Activated T-cell treated with anti-CD3 and anti-CD28 coated beads, Interleukin-2, amount 50 U/mL, for 4 hours (primary cell): ENCODE data around the gene HYAL3. TPM values are rescaled to one million over a fixed set of nuclear protein-coding genes. Genes with fewer than 3 reads are reported as not detected.
"Not testable (repeated sequence)": the region's sequence is repeated elsewhere in the genome, so short reads cannot be mapped to it uniquely, and the experiment has no call there.

Experiments used
- ATAC-seq, 2 donors: fragments of 200-7000 bp; cut with Tn5 transposase; one replicate each; pipeline ENCODE4 v1.10.0; 2021
- DNase-seq: peaks from one replicate; pipeline ENCODE4 v3.0.0-alpha.2; 2020
- H3K27me3 Mint-ChIP-seq: one replicate; pipeline ENCODE4 v1.8.0; 2021; ENCODE audit warnings: low read depth, mixed read lengths
- H3K36me3 Mint-ChIP-seq: one replicate; pipeline ENCODE4 v1.8.0; 2022; ENCODE audit warnings: mixed read lengths; ENCODE audit not compliant: insufficient read depth
- H3K4me1 Mint-ChIP-seq: one replicate; pipeline ENCODE4 v1.8.0; 2021; ENCODE audit warnings: low read depth, mixed read lengths
- H3K4me3 Mint-ChIP-seq: one replicate; pipeline ENCODE4 v1.8.0; 2021; ENCODE audit warnings: mild to moderate bottlenecking, moderate library complexity, mixed read lengths
- H3K9me3 Mint-ChIP-seq: one replicate; pipeline ENCODE4 v1.8.0; 2021; ENCODE audit warnings: mixed read lengths
- total RNA-seq, 3 donors: library from RNA; stranded (reverse); gene quantifications; one replicate each; pipeline ENCODE4 v1.2.1, GENCODE V29; 2021

Gene HYAL3
- total RNA-seq, 3 donors from 2014 or later: 4.9 to 10.3 (median 7.2) TPM

DNA sequence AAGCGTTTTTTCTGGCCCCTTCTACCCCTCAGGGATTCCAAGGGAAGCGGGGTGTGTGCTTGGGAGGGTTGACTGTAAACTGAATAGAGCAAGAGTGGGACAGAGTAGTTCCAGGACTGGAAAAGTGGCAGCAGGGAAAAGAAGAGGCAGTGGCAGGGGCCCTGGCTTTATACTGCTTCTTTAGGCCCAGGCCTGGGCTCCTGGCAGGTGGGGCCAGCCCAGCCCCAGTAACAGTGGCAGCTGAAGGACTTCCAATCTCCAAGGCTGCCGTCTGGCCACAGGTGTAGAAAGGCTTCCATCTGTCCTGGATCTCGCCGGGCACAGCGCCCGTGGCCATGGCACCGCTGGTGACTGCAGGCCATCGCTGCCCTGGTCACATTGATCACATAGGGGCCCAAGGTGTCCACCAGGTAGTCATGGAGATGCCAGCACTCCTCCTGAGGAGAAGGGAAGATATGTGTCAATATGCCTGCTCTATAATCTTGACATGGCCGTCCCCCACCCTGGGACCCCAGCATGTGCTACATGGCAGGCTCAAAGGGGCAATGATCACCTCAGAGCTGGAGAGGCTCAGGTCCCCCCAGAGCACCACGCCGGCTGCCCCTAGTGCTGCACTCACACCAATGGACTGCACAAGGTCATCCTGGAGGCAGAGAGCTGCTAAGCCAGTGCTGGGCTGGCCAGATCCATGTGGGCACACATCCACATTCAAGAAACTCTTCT, 6.0 kb downstream of the HYAL3 start:
- Mint-ChIP-seq H3K4me3 (peak overlapping the region; percentile 88), H3K36me3 (peaks cover 18% of the 10 kb centered on the region)

DNA sequence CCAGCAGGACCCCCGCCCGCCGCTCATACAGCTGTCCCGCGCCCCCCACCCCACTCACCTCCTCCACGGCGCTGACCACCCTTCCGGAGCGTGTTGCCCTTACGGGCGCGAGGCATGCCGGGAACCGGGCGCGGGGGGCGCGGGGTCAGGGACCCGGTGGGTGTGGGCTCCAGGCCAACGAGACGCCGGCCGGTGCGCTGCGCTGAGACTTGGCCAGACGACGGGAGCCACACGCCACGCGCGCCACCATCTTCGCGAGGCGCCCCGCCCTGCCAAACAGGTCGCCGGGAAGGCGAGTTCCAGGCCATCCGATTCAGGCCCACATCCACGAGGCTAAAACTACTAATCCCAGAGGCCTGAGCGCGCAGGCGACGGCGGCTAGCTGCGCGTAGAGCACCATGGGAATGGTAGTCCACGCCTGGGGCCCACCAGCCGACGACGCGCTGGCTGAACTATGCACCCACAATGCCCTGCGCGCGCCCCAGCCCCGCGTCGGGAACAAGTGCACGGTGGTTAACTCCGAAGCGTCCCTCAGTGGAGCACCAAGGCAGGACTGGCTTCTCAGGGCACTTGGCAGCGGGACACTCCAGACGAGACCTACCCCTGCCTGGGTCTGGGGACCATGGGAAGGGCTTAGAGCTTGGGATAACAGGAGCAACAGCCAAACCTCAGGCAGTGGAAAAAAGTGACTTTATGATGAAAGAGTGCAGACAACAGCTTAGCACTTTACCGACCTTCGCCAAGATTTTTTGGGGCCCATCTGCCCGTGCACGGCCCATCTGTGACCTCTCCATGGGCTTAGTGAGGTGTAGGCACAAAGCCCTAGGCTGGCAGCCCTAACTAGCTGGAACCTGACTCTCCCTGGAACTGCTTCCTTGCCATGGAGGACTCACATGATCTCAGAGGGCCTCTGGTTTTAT, 6.8 kb downstream of the HYAL3 start, which contains the start of gene IFRD2:
IFRD2 (minus strand) TSS at position 271 of the 920 bp plus-strand sequence; CDS start at position 116, 155 bp downstream.
- no peaks in the 10 kb centered on the region for H3K27me3 Mint-ChIP-seq
- H3K36me3 Mint-ChIP-seq: peaks cover 22% of the 10 kb centered on the region
- peak within 1 kb of the TSS; percentile 88 for H3K4me3 Mint-ChIP-seq

More for the DNA sequence above, 6.0 kb downstream of the HYAL3 start:
- Mint-ChIP-seq H3K27me3 (no peaks in the 10 kb centered on the region), H3K9me3 (no peaks in the 10 kb centered on the region), H3K4me1 (peaks cover 21% of the 10 kb centered on the region)
- DNase-seq: no peak
- ATAC-seq: no peak

DNA sequence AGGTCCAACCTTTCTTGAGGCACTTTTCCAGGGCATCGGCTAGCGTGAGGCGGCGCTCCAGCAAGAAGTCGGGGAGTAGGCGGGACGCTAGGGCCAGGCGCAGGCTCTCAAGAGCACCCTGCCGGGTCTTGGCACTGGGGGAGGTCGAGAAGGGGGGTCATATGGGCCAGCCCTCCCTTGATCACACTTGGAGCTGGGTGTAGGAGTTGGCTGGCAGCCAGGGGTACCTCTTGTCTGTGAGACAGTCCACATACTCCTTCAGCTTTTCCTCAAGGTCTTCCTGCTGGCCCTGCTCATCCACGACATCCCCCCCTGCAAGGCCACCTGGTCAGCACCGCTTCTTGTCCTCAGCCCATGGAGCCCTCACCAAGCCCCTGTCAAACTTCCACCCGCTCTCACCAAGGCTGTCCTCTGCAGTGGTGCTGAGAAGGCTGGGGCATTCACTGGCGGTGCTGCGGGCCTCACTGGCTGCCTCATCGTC, 9.0 kb downstream of the HYAL3 start:
- peak overlapping the region; percentile 88 for H3K4me3 Mint-ChIP-seq
- H3K9me3 Mint-ChIP-seq: no peaks in the 10 kb centered on the region
- DNase-seq (no peak), ATAC-seq (no peak)
- H3K36me3 Mint-ChIP-seq: peaks cover 22% of the 10 kb centered on the region
- H3K4me1 Mint-ChIP-seq: peaks cover 17% of the 10 kb centered on the region
- no peaks in the 10 kb centered on the region for H3K27me3 Mint-ChIP-seq

More for the DNA sequence above, 6.8 kb downstream of the HYAL3 start, which contains the start of gene IFRD2:
- peak; percentile 98 for ATAC-seq
- DNase-seq: peak; percentile 94
- peaks cover 17% of the 10 kb centered on the region for H3K4me1 Mint-ChIP-seq
- no peaks in the 10 kb centered on the region for H3K9me3 Mint-ChIP-seq

DNA sequence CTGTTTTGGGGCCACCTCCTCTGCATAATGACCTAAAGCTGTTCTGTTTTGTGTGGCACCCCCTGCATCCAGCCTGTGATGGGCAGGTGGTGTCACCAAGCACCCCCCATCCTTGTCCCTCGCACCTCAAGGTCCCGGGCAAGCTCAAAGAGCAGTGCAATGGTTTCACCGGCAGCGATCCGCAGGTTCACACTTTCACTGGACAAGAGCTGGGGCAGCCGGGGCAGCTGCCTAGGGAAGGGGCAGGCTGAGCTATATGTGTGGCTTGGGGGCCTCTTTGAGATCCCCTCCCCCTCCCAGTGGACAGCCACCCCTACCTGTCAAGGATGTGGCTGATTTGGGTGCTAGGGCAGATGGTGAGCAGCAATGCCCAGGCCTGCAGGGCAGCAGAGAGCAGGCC, 10.1 kb downstream of the HYAL3 start:
- no peak for ATAC-seq
- H3K27me3 Mint-ChIP-seq: no peaks in the 10 kb centered on the region
- no peak for DNase-seq
- H3K9me3 Mint-ChIP-seq: no peaks in the 10 kb centered on the region
- H3K4me3 Mint-ChIP-seq: peak overlapping the region; percentile 88
- peaks cover 17% of the 10 kb centered on the region for H3K4me1 Mint-ChIP-seq
- peaks cover 22% of the 10 kb centered on the region for H3K36me3 Mint-ChIP-seq

DNA sequence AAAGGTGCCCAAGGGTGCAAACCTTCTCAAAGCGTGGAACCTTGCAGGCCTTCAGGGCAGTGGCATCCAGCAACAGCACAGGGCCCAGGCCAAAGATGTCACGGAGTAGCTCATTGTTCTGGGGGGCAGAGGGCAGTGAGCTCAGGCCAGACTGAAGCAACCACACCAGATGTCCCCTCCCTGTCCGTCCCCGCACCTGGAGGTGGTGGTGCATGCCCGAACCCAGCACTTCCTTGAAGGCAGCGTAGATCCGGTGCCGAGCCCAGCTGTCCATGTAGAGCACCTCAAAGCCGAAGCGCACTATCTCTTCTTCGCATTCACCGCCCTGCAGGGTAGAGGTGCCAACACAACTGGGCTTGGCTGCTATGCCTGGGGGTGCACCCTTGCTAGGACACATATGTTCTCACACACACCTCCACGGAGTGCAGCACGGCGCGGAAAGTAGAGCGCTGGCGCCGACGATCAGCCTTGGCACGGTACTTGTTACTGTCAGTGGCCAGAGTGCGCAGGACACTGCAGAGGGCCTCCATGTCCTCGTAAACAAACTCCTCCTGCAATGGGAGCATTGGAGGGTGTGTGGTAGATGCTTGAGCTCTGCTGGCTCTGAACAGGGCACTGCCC, 10.7 kb downstream of the HYAL3 start:
- ATAC-seq (no peak), DNase-seq (no peak)
- no peak overlapping the region for H3K4me3 Mint-ChIP-seq
- H3K4me1 Mint-ChIP-seq: peaks cover 17% of the 10 kb centered on the region
- H3K36me3 Mint-ChIP-seq: peaks cover 22% of the 10 kb centered on the region
- no peaks in the 10 kb centered on the region for H3K9me3 Mint-ChIP-seq
- H3K27me3 Mint-ChIP-seq: no peaks in the 10 kb centered on the region

DNA sequence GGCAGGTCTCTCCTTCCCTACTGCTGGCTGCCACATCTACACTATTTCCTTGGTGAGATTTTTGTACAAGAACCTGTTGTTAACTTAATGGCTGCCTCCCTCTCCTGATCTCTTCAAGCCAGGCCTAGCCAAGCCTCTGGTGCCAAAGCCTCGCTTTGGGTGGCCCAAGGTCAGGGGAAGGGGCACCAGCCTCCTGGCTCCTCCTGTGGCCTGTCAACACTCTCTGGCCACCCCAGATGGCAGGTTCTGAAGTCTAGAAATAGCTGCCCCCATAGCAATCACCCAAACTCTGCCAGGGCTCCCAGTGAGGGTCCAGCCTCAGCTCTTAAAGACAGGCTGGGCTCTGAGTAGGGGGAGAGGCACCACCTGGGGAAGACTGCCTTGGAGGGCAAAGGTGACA, 11.9 kb downstream of the HYAL3 start:
- no peak for ATAC-seq
- Mint-ChIP-seq H3K4me3 (no peak overlapping the region), H3K9me3 (no peaks in the 10 kb centered on the region), H3K27me3 (no peaks in the 10 kb centered on the region), H3K4me1 (peaks cover 9% of the 10 kb centered on the region), H3K36me3 (peaks cover 22% of the 10 kb centered on the region)
- DNase-seq: no peak

DNA sequence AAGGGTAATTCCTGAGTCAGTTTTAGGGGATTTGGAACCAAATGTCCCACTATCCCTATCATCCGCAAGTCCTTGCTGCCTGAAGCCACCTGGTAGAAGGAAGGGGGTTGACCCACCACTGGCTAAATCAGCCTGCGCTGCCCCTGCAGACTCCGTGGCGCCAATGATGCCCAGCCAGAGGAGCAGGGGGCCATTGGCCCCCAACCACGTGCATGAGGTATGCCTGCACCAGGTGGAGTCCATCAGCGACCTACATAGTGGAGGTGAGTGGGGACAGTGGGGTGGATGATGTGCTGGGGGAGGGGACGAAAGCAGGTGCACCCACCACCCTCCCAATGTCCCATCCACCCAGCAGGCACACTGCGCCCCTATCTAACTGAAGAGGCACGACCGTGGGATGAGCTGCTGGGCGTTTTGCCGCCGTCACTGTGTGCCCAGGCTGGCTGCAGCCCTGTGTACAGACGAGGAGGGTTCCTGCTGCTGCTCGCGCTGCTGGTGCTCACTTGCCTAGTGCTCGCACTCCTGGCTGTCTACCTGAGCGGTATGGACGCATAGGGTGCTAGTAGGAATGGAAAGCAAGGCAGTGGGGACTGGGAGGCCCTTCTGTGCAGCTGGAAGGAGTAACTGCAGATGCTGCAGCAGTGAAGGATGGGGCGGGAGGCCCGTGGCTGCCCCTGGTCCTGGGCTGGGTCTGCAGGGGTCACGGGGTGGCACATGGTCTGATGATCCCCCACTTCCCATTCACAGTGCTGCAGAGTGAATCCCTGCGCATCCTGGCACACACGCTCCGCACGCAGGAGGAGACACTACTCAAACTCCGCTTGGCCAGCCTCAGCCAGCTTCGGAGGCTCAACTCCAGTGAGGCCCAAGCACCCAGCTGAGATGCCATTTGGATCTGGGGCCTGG, 12.6 kb downstream of the HYAL3 start:
- H3K36me3 Mint-ChIP-seq: peaks cover 22% of the 10 kb centered on the region
- peaks cover 9% of the 10 kb centered on the region for H3K4me1 Mint-ChIP-seq
- no peaks in the 10 kb centered on the region for H3K9me3 Mint-ChIP-seq
- no peaks in the 10 kb centered on the region for H3K27me3 Mint-ChIP-seq
- DNase-seq (no peak), ATAC-seq (peak; percentile 10 to 13)
- H3K4me3 Mint-ChIP-seq: no peak overlapping the region

DNA sequence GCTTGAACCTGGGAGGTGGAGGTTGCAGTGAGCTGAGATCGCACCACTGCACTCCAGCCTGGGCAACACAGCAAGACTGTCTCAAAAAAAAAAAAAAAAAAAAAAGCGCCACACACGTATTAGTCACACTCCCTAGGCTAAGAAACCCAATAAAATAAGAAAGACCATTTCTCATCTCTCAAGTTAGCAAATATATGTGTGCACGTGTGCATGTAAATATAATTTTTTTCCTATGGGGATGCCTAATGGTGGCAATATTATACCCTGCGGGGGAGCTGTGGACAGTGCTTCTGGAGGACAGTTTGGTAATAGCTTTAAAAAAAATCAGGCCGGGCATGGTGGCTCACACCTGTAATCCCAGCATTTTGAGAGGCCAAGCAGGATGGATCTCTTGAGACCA, 15.1 kb downstream of the HYAL3 start:
- H3K4me3 Mint-ChIP-seq, ATAC-seq, H3K27me3 Mint-ChIP-seq, DNase-seq, H3K4me1 Mint-ChIP-seq, H3K9me3 Mint-ChIP-seq: not testable (repeated sequence)
- H3K36me3 Mint-ChIP-seq: peaks cover 12% of the 10 kb centered on the region

DNA sequence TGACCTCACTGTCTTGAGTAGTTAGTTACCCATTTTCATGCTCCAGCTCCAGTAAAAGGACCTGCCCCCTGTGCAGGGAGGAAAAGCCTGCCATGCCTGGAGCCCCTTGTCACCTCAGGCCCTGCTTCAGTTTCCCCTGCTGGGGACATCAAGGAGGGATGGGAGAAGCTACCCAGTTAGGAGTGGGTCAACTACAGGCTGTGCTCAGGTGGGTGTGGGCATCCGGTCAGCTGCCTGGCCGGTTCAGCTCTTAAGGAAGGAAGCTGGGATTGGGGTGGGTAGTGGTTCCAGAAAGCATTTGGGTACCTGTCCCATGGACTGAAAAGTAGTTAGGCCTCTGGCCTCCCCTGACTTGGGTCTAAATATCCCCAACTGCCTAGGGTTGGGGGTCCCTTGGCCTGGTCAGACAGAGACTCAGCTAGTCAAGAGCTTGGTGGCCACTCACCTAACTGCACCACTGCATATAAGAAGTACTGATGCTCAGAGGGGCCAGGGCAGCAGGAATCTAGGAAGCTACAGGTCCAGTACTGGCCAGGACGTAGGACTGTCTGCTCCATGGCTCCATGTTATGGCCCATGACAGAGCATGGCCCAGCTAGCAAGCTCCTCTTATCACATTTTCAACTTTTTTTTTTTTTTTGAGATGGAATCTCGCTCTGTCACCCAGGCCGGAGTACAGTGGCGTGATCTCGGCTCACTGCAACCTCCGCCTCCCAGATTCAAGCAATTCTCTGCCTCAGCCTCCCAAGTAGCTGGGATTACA, 19.8 kb downstream of the HYAL3 start:
- Mint-ChIP-seq H3K9me3 (no peaks in the 10 kb centered on the region), H3K36me3 (no peaks in the 10 kb centered on the region), H3K4me1 (peaks cover 14% of the 10 kb centered on the region), H3K4me3 (no peak overlapping the region), H3K27me3 (peaks cover 31% of the 10 kb centered on the region)
- DNase-seq: no peak
- ATAC-seq: no peak

DNA sequence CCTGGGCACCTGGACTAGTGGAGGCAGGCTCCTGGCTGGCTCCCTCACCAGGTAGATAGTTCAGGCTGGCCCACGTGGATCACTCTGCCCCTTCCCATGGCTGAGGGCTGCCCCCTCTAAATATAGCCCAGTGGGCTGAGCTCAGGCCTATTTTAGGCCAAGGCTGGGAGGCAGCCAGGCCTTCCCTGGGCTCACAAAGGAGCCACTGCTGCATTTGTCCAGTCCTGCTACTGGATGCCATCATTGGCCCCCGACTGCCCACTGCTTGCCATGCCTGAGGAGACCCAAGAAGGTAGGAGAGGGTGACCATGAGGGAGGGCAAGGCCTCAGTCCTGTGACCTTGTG, 20.4 kb downstream of the HYAL3 start, which contains the start of gene LSMEM2:
LSMEM2 (plus strand) TSS at position 208 of the 345 bp plus-strand sequence; CDS start at position 235, 27 bp downstream.
- ATAC-seq: no peak
- Mint-ChIP-seq H3K9me3 (no peaks in the 10 kb centered on the region), H3K4me3 (no peak within 1 kb of the TSS), H3K36me3 (no peaks in the 10 kb centered on the region), H3K4me1 (peaks cover 19% of the 10 kb centered on the region), H3K27me3 (peaks cover 35% of the 10 kb centered on the region)
- DNase-seq: no peak

DNA sequence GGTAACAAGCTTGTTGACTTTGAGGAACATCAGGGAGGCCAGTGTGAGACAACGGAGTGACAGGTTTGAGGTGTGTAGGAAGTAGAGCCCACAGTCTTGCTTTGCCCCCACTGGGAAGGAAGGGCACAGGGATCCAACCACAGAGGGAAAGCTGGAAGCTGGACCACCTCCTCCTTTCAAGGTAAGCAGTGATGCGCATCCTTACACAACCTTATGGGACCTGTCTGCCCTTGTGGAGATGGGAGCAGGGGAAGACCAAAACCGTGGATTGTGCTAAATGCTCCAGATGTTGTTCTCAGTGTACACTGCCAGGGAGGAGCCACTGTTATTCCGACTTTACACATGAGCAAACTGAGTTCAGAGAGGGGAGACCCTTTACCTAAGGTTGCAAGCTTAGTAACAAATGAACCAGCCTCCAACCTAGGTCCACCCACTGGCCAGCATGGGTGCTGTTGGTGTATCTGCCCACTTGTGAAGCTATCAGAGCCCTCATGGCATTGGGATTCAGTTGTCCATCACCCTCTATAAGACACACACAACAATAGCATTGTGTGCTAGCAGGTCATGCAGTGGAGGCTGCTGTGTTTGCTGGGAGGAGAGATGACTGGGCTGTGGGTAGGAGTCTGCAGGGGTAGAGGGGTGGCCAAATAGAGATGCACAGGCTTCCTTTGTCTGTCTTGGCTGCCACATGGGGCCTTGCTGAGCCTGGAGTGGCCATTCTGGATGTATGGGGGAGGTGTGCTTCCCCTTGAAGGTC, 20.9 kb downstream of the HYAL3 start:
- Mint-ChIP-seq H3K4me1 (peaks cover 21% of the 10 kb centered on the region), H3K4me3 (no peak overlapping the region), H3K27me3 (peaks cover 37% of the 10 kb centered on the region), H3K36me3 (no peaks in the 10 kb centered on the region), H3K9me3 (no peaks in the 10 kb centered on the region)
- ATAC-seq: no peak
- DNase-seq: no peak

DNA sequence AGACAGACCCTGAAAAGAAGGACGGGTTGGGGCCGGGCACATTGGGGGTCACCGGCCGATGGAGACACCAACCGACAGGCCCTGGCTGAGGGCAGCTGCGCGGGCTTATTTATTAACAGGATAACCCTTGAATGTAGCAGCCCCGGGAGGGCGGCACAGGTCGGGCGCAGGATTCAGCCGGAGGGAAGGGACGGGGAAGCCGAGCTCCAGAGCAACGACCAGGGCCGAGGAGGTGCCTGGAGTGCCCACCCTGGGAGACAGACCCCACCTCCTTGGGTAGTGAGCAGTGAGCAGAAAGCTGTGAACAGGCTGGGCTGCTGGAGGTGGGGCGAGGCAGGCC, 22.5 kb downstream of the HYAL3 start:
- H3K27me3 Mint-ChIP-seq: peaks cover 42% of the 10 kb centered on the region
- peaks cover 28% of the 10 kb centered on the region for H3K4me1 Mint-ChIP-seq

More for the DNA sequence above, 22.5 kb downstream of the HYAL3 start:
- Mint-ChIP-seq H3K36me3 (no peaks in the 10 kb centered on the region), H3K4me3 (no peak overlapping the region), H3K9me3 (no peaks in the 10 kb centered on the region)
- ATAC-seq (no peak), DNase-seq (no peak)
